Stimulated activated CD8-positive, alpha-beta memory T cell treated with anti-CD3 and anti-CD28 coated beads, Interleukin-2, amount 100 ng/mL, for 48 hours (primary cell): ENCODE data around the gene MACIR.
"Not testable (repeated sequence)": the region's sequence is repeated elsewhere in the genome, so short reads cannot be mapped to it uniquely, and the experiment has no call there.

Experiments used
- DNase-seq, 2 donors: peaks; one replicate each; pipeline ENCODE4 v3.0.0-alpha.2; 2020; ENCODE audit warnings: low read depth in 2 of 2

The MACIR gene

GRCh38 chr5:103258368-103258956 is at the start of gene MACIR:
Gene MACIR (plus strand): TSS chr5:103258763. CDS start chr5:103275920, 17,157 bp downstream.
- DNase-seq: peak; percentile 90 to 92

GRCh38 chr5:103209065-103209464 is 49.5 kb upstream of the MACIR start:
- no peak for DNase-seq

- DNase-seq: no peak
Measured at GRCh38 chr5:103210952-103211351, 47.6 kb upstream of the MACIR start.

GRCh38 chr5:103211576-103212561 is 46.7 kb upstream of the MACIR start:
- no peak for DNase-seq

- DNase-seq: no peak
Measured at GRCh38 chr5:103216137-103216536, 42.4 kb upstream of the MACIR start.

GRCh38 chr5:103216697-103217096 is 41.9 kb upstream of the MACIR start:
- DNase-seq: no peak

GRCh38 chr5:103217101-103217500 is 41.5 kb upstream of the MACIR start:
- no peak for DNase-seq

- no peak for DNase-seq
Measured at GRCh38 chr5:103218164-103218563, 40.4 kb upstream of the MACIR start.

- not testable (repeated sequence) for DNase-seq
Measured at GRCh38 chr5:103219074-103219473, 39.5 kb upstream of the MACIR start.

- DNase-seq: no peak
Measured at GRCh38 chr5:103223031-103223955, 35.3 kb upstream of the MACIR start.

GRCh38 chr5:103224118-103224893 is 34.3 kb upstream of the MACIR start:
- no peak for DNase-seq

GRCh38 chr5:103224894-103225246 is 33.7 kb upstream of the MACIR start:
- DNase-seq: no peak

- DNase-seq: no peak
Measured at GRCh38 chr5:103228061-103228460, 30.5 kb upstream of the MACIR start.

- no peak for DNase-seq
Measured at GRCh38 chr5:103228588-103228987, 30.0 kb upstream of the MACIR start.

- no peak for DNase-seq
Measured at GRCh38 chr5:103232393-103232999, 26.1 kb upstream of the MACIR start.

GRCh38 chr5:103234239-103234975 is 24.2 kb upstream of the MACIR start:
- no peak for DNase-seq

- DNase-seq: no peak
Measured at GRCh38 chr5:103235891-103236290, 22.7 kb upstream of the MACIR start.

GRCh38 chr5:103237778-103238177 is 20.8 kb upstream of the MACIR start:
- no peak for DNase-seq

GRCh38 chr5:103243665-103244064 is 14.9 kb upstream of the MACIR start:
- DNase-seq: no peak

GRCh38 chr5:103244398-103244797 is 14.2 kb upstream of the MACIR start:
- no peak for DNase-seq
